ENCODE measurements around the gene CEBPB. TPM values are rescaled to one million over a fixed set of nuclear protein-coding genes. Genes with fewer than 3 reads are reported as not detected.

Gene CEBPB
- total RNA-seq, 2 donors from 2014 or later, result 61.3 to 102 TPM

DNA sequence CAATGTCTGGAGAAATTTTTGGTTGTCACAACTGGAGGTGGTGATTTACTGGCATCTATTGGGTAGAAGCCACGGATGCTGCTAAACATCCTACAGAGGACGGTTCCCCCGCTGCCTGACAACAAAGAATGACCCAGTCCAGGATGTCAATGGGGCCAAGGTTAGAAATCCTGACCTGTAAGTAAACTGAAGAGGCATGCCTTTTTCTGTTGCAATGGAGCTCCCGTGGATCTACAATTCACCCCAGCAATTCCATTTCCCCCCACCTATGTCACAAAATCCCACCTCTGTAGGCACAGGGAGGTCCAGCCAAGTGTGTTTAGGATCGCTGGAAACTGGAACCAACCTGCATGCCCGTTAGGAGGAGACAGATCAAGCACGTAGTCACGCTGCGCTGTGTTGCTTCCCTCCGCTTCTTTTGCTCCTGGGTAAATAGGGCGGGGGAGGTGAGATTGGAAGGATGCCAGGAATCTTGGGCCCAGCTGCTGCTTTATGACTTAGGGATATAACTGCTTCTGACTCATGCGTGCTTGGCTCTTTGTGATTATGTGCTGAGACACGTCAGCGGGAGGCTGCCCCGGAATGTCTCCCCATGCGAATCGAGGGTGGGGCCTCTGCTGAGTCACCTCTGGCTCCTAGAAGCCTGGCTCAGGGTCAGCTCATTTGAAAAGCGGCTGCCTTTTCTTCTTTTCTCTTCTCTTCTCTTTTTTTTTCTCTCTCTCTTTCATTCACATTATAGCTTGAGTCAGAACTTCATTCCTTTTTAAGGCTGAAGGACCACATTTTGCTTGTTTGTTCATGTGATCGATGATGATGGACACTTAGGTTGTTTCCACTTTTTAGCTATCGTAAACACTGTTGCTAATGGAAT, 24.7 kb upstream of the CEBPB start:
- peaks cover 0 to 18% of the 10 kb centered on the region in 2 donors for H3K4me1 ChIP-seq
- no peaks in the 10 kb centered on the region for H3K27me3 ChIP-seq
- peak; percentile 100 for DNase-seq (ENCODE audit: low spot score)
- peak overlapping the region; percentile 85 to 91 for H3K27ac ChIP-seq
- H3K9me3 ChIP-seq, result no peaks in the 10 kb centered on the region
- H3K36me3 ChIP-seq, result no peaks in the 10 kb centered on the region
- TF ChIP-seq, protein P1, sequence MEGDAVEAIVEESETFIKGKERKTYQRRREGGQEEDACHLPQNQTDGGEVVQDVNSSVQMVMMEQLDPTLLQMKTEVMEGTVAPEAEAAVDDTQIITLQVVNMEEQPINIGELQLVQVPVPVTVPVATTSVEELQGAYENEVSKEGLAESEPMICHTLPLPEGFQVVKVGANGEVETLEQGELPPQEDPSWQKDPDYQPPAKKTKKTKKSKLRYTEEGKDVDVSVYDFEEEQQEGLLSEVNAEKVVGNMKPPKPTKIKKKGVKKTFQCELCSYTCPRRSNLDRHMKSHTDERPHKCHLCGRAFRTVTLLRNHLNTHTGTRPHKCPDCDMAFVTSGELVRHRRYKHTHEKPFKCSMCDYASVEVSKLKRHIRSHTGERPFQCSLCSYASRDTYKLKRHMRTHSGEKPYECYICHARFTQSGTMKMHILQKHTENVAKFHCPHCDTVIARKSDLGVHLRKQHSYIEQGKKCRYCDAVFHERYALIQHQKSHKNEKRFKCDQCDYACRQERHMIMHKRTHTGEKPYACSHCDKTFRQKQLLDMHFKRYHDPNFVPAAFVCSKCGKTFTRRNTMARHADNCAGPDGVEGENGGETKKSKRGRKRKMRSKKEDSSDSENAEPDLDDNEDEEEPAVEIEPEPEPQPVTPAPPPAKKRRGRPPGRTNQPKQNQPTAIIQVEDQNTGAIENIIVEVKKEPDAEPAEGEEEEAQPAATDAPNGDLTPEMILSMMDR (IDR thresholded peaks at IDR 0.05), result no peak
- H3K4me3 ChIP-seq, result peak overlapping the region in 1 of 2 donors; percentile 40

DNA sequence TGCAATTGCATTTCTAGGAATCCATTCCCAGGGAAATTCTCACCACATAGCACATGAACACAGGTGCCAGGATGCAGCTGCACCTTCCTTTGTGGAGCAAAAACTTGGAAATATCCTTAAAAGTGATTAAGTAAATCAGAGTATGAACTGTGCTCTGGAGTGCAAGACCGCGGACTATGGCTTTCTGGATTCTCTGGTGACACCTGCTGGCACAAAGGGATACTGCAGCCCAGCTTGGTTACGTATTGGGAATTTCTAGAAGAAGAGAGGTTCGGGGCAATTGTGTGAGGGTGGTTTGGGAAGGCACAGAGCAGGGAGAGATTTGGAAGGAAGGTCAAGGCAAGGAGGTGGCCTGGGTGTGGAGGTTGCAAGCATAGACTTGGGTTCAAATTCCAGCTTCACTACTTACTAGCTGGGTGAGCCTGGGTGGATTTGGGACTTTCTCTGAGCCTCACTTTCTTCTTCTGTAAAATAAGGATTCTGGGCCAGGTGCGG, 21.3 kb upstream of the CEBPB start:
- no peak overlapping the region for H3K4me3 ChIP-seq
- DNase-seq (ENCODE audit: low spot score), result peak; percentile 94
- no peaks in the 10 kb centered on the region for H3K9me3 ChIP-seq
- no peaks in the 10 kb centered on the region for H3K36me3 ChIP-seq
- TF ChIP-seq, protein P1 (IDR thresholded peaks at IDR 0.05), result peak; percentile 96 to 97
- no peak overlapping the region for H3K27ac ChIP-seq
- H3K4me1 ChIP-seq, result peaks cover 0 to 38% of the 10 kb centered on the region in 2 donors
- H3K27me3 ChIP-seq, result no peaks in the 10 kb centered on the region

DNA sequence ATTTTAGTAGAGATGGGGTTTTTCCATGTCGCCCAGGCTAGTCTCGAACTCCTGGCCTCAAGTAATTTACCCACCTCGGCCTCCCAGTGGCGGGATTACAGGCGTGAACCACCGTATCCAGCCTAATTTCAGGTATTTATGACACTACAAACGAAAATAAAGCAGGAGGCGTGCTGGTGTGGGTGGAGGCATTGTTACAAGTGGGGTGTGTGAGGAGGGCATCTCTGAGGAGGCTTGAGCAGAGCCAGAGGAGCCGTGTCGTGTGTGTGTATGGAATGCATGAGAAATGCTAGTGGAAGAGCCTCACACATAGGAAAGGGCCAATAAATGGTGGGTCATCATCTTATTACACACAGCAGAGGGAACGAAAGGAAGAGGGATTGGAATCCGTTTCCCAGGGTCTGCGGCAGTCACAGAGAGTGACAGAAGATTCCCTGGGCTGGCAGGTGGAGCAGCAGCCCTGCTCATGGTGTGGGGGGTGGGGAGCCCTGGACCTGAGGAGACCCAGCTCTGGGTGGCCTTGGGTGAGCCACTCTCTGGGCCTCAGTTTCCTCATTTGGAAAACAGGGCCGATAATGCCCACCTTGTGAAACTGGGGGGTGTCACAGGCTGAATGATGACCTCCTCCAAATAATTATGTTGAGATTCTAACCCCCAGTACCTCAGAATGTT, 19.9 kb upstream of the CEBPB start:
- Histone ChIP-seq H3K4me3 (no peak overlapping the region), H3K36me3 (no peaks in the 10 kb centered on the region), H3K4me1 (peaks cover 0 to 32% of the 10 kb centered on the region in 2 donors), H3K9me3 (no peaks in the 10 kb centered on the region), H3K27me3 (no peaks in the 10 kb centered on the region), H3K27ac (peak overlapping the region; percentile 91 to 93)
- no peak for DNase-seq (ENCODE audit: low spot score)
- TF ChIP-seq, protein P1 (IDR thresholded peaks at IDR 0.05), result no peak

DNA sequence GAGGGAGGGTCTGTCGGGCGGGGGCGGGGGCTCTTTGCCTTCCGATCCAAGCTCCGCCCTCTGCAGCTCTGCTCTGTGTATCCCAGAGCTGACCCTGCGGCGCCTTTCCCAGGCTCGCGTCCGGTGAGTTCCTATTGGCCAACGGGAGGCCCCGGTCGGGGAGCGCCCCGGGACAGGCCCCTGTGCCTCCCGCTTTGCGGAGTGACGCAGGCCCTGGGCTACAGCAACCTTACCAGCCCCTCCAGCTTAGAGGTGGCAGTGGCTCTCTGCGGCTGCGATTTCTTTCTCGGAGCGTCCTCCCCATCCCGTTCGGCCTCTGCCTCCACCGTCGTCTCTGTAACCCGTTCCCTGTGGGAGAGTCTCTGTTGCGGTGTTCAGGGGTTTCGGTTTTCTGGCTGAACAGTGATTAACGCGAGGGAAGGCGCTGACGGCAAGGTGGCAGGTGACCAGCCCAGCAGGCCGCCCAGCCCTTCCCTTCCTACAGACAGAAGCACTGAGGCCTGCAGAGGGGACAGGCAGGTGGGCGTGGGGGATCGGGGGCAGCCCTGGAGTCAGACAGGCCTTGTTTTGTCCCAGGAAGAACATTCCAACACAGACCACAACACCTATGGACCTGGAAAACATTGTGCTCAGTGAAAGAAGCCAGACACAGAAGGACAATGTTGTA, 18.1 kb upstream of the CEBPB start:
- DNase-seq (ENCODE audit: low spot score), result peak; percentile 93
- H3K36me3 ChIP-seq, result no peaks in the 10 kb centered on the region
- H3K4me3 ChIP-seq, result peak overlapping the region; percentile 46 to 62
- H3K27ac ChIP-seq, result peak overlapping the region; percentile 91 to 93
- H3K27me3 ChIP-seq, result no peaks in the 10 kb centered on the region
- TF ChIP-seq, protein P1 (IDR thresholded peaks at IDR 0.05), result no peak
- H3K9me3 ChIP-seq, result no peaks in the 10 kb centered on the region
- peaks cover 0 to 20% of the 10 kb centered on the region in 2 donors for H3K4me1 ChIP-seq

DNA sequence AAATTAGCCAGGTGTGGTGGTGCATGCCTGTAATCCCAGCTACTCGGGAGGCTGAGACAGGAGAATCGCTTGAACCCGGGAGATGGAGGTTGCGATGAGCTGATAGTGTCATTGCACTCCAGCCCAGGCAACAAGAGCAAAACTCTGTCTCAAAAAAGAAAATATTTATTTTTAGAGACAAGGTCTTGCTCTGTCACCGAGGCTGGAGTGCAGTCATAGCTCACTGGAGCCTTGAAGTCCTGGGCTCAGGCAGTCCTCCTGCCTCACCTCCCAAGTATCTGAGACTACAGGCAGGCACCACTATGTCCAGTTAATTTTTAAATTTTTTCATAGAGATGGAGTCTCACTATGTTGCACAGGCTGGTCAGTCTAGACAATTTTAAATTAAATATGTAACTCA, 16.2 kb upstream of the CEBPB start:
- Histone ChIP-seq H3K27me3 (no peaks in the 10 kb centered on the region), H3K9me3 (no peaks in the 10 kb centered on the region), H3K4me1 (peaks cover 0 to 20% of the 10 kb centered on the region in 2 donors), H3K27ac (no peak overlapping the region), H3K4me3 (no peak overlapping the region), H3K36me3 (no peaks in the 10 kb centered on the region)
- TF ChIP-seq, protein P1 (IDR thresholded peaks at IDR 0.05), result no peak
- DNase-seq (ENCODE audit: low spot score), result no peak
